Caki2 (cell line): Measurements from ENCODE around the gene STRIP2. TPM values are rescaled to one million over a fixed set of nuclear protein-coding genes. Genes with fewer than 3 reads are reported as not detected.
"Not testable (repeated sequence)": the region's sequence is repeated elsewhere in the genome, so short reads cannot be mapped to it uniquely, and the experiment has no call there.

Source experiments
- DNase-seq: peaks from one replicate; pipeline ENCODE4 v3.0.0-alpha.2; 2015; ENCODE audit warnings: low read depth
- in situ Hi-C: cut with HindIII; loops from 2 replicates; pipeline ENCODE4 v1.10.0; 2016; ENCODE audit warnings: low sequenced_read_pairs, low pct_unique_long_range_greater_than_20kb, mixed read lengths
- total RNA-seq: library from RNA; depleted of rRNA; stranded (reverse); fragments of >200 nt; shearing (Covaris generic); gene quantifications from 2 replicates; pipeline ENCODE4 v1.2.3, GENCODE V29; 2014; ENCODE audit warnings: low replicate concordance; rRNA removed

STRIP2 gene
- 1.7 and 1.9 TPM in 2 replicates for total RNA-seq

GRCh38 chr7:129433847-129434674 lies at the start of gene STRIP2:
STRIP2 (plus strand) TSS chr7:129434432; CDS start chr7:129434473, 41 bp downstream.
- in situ Hi-C loops: no loop called here
- DNase-seq: peak; percentile 82

- no peak for DNase-seq
- in situ Hi-C loops: no loop called here
Measured at GRCh38 chr7:129385116-129385515, 49.1 kb upstream of the STRIP2 start.

GRCh38 chr7:129385598-129385997 lies 48.6 kb upstream of the STRIP2 start:
- DNase-seq: no peak
- in situ Hi-C loops: no loop called here

- in situ Hi-C loops: no loop called here
Measured at GRCh38 chr7:129386506-129386905, 47.7 kb upstream of the STRIP2 start.

GRCh38 chr7:129387537-129387936 lies 46.7 kb upstream of the STRIP2 start:
- in situ Hi-C loops: no loop called here
- DNase-seq: no peak

More at GRCh38 chr7:129386506-129386905, 47.7 kb upstream of the STRIP2 start:
- DNase-seq: no peak

- in situ Hi-C loops: no loop called here
- no peak for DNase-seq
Measured at GRCh38 chr7:129388333-129389098, 45.7 kb upstream of the STRIP2 start.

GRCh38 chr7:129389829-129390228 lies 44.4 kb upstream of the STRIP2 start:
- in situ Hi-C loops: no loop called here
- no peak for DNase-seq

GRCh38 chr7:129390314-129390713 lies 43.9 kb upstream of the STRIP2 start:
- DNase-seq: no peak
- in situ Hi-C loops: no loop called here

GRCh38 chr7:129391546-129392171 lies 42.6 kb upstream of the STRIP2 start:
- in situ Hi-C loops: no loop called here
- DNase-seq: no peak

GRCh38 chr7:129393255-129393654 lies 41.0 kb upstream of the STRIP2 start:
- no peak for DNase-seq
- in situ Hi-C loops: no loop called here

GRCh38 chr7:129394101-129394500 lies 40.1 kb upstream of the STRIP2 start:
- peak; percentile 62 for DNase-seq
- in situ Hi-C loops: no loop called here

- no peak for DNase-seq
Measured at GRCh38 chr7:129394982-129395914, 39.0 kb upstream of the STRIP2 start.

GRCh38 chr7:129401228-129401966 lies 32.8 kb upstream of the STRIP2 start:
- peak; percentile 44 for DNase-seq
- in situ Hi-C loops: no loop called here

More at GRCh38 chr7:129394982-129395914, 39.0 kb upstream of the STRIP2 start:
- in situ Hi-C loops: no loop called here

- in situ Hi-C loops: no loop called here
- peak; percentile 19 for DNase-seq
Measured at GRCh38 chr7:129401967-129402860, 32.0 kb upstream of the STRIP2 start.

- in situ Hi-C loops: no loop called here
Measured at GRCh38 chr7:129405527-129405926, 28.7 kb upstream of the STRIP2 start.

GRCh38 chr7:129410238-129410637 lies 24.0 kb upstream of the STRIP2 start:
- DNase-seq, in situ Hi-C loops: not testable (repeated sequence)

More at GRCh38 chr7:129405527-129405926, 28.7 kb upstream of the STRIP2 start:
- DNase-seq: no peak
